HS-5 (cell line): ENCODE measurements around the gene ZFP3.
"Not testable (repeated sequence)": the region's sequence is repeated elsewhere in the genome, so short reads cannot be mapped to it uniquely, and the experiment has no call there.

Experiments used
- DNase-seq: peaks from one replicate; pipeline ENCODE4 v3.0.0-alpha.2; 2012; ENCODE audit warnings: low read depth

ZFP3 gene

DNA sequence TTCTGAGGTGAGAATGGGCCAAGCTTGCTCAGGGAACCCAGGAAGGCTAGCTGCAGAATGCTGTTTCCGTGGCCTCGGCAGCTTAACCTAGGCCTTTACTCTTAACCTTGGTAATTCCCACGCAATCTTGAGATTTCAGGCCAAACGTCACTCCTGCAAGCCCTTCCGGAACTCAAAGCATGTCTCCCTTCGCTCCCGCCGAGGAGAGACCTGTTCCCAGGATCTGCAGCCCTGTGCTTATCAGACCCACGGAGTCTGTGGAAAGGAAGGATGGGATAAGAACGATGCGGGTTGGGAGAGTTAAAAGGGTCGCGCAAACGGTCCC lies 524 bp upstream of the ZFP3 start:
- no peak for DNase-seq

DNA sequence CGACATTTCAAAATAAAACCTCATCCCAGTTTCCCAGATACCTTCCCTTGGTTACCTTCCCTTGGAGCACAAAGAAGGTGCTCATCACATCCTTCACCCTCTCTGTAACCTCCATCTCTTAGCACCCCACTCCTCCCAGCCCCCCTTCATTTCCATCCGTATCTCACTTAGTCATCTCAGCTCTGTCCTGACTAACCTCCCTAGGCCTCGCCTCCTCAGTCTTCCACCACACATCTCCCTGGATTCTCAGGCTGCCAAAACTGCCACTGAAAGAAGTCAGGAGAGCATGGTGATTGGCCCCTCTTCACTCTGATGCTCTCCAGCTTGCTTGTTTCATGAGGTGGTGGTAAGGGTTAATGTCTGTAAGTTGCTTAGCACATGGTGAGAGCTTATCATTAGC lies 2.3 kb downstream of the ZFP3 start:
- no peak for DNase-seq

DNA sequence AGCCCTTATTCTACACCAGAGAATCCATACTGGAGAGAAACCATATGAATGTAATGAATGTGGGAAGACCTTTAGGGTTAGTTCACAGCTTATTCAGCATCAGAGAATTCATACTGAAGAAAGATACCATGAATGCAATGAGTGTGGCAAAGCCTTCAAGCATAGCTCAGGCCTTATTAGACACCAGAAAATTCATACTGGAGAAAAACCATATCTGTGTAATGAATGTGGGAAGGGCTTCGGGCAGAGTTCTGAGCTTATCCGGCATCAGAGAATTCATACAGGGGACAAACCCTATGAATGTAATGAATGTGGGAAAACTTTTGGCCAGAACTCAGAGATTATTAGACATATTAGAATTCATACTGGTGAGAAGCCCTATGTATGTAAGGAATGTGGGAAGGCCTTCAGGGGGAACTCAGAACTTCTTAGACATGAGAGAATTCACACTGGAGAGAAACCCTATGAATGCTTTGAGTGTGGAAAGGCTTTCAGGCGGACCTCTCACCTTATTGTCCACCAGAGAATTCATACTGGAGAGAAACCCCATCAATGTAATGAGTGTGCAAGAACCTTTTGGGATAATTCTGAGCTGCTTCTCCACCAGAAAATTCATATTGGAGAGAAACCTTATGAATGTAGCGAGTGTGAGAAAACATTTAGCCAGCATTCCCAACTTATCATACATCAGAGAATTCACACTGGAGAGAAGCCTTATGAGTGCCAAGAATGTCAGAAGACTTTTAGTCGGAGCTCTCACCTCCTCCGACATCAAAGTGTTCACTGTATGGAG lies 14.1 kb downstream of the ZFP3 start:
- no peak for DNase-seq

DNA sequence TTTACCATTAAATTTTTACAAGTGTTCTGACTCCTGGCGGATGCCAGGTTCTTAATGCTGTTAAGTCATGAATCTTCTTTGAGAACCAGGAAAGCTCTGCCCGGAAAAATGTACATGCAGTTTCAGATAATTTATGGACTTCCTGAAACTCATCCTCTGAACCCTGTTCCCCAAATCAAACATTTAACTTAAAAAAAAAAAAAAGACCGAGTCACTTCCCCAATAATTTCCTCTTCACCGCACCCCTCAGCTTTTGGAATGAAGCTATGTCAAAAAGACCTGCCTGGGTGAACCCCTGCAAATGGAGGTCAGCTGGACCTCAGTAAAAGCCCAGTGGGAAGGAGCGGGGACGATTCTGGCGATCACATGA lies 18.4 kb downstream of the ZFP3 start:
- DNase-seq = no peak

DNA sequence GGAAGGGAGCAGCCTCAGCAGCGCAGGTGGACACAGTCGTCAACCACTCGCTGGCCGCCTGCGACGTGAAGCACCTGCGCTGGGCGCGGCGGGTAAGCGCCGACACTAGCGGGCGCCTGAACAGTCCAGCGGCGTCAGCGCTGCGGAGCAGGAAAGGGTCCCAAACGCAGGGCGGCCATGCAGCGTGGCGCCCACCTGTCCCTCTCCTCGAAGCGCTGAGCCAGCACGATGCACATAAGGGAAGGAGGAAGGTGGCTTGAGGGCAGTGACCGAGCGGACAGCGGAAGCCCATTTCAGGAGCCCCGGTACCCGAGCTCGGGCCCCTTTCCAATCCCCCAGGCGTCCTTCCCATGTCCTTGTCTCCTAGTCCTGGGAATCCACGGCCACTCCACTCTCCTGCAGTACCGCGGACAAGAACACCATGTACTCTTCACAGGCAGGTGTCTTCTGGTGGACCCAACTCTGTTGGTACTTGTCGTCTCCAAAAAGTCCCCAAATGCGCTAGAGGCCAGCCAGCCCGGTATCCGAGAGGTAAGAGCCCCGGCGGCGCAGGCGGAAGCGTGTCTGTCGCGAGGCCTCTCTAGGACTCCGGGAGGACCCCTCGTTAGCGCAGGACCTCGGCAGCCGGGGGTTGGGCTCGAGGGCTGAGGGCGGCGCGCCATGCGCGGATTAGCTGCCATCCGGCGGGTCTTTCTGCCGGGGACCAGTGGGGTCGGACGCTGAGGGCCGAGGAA lies 19.0 kb downstream of the ZFP3 start:
- no peak for DNase-seq

DNA sequence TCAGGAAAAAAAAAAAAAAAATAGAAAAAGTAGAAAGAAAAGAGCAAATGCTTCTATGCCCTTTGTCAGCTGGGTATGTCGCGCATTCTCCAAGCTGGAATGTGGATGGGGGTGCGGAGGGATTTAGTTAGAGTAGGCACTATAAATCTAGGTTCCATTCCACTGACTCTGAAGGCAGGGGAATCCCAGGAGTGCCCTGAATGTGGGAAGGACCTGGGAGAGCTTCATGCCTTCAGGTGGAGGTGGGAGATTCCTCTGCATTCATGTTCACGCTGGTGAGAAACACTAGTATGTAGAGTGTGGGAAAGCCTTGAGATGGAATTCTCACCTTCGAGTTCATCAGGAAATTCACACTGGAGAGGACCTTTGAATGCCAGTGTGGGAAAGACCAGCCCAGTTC lies 21.0 kb downstream of the ZFP3 start:
- DNase-seq = no peak

DNA sequence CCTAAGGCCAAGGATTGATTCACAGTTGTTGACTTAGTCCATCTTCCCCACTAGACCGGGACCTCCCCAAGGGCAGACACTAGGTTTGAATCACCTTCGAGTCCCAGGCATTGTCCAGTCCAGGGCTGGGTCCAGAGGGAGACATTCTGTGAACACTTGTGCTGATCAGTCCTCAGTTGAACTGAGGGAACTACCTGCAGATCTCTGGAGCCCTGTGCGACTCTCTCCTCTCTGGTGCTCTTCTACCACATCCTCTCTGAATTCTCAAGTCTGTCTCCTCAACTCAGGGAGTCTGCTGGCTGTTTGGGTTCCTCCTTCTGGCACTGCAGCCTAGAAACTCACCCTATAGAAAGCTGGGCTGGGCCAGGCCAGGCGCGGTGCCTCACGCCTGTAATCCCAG lies 22.6 kb downstream of the ZFP3 start:
- no peak for DNase-seq

DNA sequence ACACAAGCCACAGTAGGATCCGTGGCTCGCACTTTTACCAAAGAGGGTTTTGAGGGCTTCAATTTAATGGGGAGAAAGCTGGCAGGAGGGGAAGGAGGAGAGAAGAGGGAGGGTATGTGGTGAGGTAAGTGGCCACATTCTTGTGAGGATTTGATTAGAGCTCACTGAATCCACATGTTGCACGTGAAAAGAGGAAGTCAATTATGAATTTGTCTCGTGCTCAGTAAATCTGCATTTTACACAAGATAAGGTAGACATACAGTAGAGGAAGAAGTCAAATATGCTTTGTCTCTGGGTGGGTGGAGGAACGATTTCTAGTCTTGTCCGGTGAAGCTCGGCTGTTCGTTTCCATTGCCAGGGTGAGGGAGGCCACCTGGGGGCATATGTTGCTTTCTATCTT lies 32.5 kb downstream of the ZFP3 start:
- no peak for DNase-seq

DNA sequence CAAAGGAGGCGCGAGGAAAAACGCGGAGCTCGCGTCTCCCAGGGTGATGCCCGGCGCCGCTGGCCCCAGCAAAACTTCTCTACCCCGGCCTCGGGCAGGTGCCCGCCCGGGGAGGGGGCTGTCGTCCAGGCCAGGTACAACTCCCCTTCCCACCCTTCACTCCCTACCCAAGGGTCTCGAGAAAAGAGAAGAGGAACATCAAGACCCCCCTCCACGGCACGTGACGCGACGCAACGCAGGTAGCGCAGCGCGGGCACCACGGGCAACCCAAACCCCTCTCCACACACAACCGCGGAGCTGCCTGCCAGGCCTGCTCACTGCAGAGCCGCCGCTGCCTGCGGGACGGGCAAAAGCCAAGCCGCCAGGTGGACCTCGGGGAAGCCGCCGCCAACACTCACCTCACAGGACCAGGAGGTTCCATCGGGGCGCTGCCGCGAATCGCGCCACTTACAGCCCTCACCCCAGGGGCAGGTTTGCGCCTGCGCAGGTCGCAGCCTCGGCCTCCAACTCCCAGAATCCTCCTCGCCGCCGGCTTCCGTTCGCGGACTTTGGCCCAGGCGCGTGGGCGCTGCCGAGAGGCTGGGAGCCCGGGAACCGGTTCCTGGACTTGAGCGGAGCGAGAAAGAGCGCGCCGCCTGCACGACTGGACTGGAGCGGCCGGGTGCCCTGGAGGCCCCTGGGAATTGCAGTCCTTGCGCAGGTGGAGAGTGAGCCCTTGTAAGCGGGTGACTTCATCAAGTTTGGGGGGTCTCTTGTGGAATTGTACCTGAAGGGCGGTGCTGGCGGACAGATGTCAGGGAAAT lies 33.3 kb downstream of the ZFP3 start, which contains the start of gene ZNF232:
TSS of gene ZNF232 (minus strand) at position 477 of the 803 bp plus-strand sequence. CDS start at position 421, 56 bp downstream.
- DNase-seq = peak; percentile 73

DNA sequence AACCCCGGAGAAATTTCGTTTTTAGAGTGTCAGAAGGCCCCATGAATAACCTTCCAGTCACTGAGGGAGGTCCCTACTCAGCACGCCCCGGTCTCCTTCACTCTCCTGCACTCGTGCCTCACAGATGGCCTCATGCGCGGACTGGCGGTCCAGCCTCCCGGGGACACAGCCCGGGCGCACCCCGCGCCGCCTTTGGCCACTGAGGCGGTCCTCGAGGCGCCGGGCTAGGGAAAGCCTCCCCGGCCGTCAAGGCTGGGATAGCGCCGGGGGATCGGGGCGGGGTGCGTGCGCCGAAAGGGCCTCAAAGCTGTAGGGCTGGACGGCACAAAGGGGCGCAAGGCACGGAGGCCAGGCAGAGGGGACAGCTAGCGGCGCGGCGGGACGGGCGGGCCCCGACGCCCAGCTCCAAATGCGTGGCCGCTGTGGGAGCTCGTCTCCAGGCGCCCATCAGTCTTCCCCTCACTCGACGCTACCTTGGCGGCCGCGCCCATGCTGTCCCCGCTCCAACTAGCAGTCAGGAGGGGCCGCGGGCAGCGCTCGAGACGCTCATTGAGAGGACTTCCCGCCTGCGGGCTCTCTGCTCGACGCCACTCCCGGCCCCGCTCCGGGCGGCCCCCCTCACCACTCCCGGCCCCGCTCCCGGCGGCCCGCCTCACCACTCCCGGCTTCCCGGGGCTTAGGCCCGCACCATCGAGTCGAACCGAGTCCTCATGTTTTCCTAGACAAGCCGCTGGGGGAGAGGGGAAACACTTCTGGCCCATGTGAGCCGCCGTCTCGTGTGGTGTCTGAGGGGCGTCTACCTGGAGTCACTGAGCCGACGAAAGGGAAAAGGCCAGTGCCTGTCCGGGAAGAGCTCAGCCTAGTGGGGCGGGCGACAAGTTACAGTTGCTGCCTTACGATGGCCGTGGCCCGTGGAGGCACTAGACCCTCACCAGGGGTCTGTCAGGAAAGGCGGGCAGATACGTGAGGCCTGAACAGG lies 37.7 kb downstream of the ZFP3 start, which contains the start of gene USP6:
TSS of gene USP6 (plus strand) at position 360 of the 979 bp plus-strand sequence. CDS start 14,336 bp downstream, outside the sequence.
- no peak for DNase-seq

DNA sequence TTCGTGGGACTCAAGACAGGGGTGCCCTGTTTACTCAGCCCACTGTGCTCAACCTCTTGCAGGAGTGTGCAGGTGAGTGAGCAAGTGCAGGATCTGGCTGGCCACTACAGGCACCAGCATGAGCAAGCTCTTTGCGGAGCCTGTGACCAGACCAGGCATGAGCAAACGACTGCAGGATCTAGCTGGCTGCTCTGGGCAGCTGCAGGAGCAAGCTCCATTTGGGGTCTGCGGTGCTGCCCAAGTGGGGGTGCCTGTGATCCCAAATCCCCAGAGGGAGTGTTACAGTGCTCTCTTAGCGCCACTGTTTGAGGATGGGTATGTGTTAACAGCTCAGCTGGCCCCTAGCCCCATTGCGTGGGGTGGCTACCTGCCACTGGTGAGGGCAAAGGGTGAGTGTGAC lies 40.0 kb downstream of the ZFP3 start:
- no peak for DNase-seq

DNA sequence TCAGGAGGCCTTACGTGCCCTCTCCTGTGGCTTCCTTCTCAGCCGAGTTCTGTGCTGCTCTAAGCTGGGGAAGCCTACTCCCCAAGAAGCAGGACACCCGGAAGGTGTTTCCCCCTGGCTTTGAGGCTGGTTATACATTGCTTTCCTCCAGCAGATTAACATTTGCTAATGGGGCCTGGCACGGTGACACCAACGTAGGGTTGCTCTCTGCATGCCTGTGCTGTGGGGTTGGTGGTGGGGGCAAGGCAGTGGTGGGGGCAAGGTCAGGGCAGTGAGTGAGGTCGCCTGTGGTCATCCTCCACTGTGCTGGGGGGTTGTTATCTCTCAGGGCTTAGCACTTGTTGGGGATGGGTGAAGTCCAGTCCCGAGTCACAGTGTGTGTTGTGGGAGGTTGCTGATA lies 41.8 kb downstream of the ZFP3 start:
- no peak for DNase-seq

DNA sequence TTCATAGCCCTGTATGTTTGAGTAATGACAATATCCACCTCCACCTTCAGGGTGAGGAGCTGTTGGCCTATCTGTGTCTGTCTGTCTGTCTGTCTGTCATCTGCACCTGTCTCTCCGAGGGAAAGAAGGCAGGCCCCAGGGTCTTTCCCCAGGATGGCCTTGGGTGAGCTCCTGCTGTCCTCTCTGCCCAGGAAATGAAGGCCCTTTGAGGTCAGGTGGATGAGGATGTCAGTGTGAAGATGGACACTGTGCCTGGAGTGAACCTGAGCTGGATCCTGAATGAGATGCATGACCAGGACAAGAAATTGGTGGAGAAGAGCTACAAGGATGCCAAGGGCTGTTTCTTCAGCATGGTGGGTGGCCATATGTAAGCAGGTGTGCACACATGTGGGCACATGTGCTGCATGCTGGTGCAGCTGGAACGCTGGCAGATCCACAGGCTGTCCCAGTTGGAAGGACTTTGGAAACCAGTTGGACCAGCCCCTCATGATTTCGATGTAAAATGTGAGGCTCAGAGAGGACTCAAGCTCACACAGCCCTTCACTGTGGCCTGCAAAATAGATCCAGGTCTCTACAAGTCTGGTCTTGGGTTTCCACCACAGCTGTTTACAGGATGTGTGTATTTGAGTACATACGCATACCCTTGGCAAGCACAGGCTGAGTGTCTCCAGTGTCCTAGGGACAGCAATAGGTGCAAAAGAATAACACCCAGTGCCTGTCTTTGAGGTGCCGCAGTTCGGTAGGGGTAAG lies 42.3 kb downstream of the ZFP3 start:
- DNase-seq = not testable (repeated sequence)

DNA sequence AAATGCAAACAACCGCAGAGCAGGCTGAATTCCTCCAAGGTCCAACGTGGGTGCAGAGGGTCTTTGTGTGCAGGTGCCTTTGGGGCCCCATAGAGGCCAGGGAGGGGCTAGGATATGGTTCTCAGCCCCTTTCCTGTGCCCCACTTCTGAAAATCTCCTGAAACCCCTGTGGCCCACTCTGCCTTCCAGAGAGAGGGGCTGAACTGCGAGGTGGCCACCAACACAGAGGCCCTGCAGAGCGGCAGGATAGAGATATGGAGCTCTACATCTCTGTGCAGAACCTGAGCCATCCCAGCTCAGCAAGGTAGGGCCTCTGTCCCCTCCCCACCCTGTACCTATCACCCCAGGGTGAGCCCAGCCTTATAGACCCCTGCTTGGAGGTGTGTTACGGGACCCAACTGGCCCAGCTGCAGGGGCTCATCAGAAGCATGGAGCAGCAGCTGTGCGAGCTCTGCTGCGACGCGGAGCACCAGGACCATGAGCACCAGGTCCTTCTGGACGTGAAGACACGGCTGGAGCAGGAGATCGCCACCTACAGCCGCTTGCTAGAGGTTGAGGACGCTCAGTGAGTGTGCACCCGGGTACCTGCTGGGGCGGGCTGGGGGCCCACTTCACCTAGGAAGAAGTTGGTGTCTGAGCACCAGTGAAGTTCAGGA lies 43.0 kb downstream of the ZFP3 start:
- DNase-seq = no peak

DNA sequence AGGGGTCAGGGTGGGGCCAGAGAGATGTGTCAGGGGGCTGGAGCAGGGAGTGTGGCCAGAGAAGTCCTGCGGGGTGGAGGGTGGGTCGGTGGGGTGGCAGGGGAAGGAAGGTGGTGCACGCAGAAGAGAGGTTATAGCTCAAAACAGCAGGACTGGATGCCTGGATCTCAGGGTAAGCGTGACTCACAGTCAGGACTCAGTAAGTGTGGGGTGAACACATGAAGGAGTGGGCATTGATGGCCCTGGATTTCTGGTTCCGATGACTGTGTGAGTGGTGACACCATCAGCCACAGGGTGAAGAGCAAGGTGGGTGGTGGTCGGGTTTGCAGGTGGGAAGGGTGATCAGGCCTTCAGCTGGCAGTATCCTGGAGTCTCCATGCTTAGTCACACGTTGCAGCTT lies 43.8 kb downstream of the ZFP3 start:
- not testable (repeated sequence) for DNase-seq

DNA sequence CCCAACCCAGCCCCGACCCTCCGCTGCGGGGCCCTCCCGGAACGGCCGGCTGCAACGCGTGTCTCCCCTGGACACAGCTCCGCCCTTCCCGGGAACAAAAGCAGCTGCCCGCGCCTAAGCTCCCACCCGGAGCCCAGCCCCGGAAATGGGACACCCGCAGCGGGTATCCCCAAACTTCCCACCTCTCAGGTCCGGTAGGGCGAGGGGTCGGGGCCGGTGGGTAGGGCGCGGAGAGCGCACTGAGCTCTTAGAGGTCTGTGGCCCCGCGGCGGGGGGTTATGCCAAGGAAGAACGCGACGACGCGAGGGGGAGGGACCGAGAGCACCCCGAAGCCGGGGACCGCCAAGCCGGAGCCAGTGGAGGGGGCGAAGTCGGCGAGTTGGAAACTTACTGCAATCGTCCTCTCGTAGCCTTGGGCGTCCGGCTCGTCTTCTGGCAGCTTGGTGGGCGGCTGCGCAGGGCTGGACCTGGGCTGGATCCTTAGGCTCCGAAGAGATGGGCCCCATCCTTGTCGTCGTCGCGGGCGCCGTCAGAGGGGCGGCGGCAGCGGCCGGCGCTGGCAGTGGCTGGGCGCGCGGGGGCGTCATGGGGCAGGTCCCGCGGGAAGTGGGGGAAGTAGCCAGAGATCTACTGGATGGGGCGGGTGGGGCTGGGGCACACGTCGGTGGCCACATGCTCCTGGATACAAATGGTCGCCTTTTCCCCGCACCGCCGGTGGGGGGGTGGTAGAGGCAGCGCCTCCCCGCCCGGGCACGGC lies 44.5 kb downstream of the ZFP3 start:
- no peak for DNase-seq

DNA sequence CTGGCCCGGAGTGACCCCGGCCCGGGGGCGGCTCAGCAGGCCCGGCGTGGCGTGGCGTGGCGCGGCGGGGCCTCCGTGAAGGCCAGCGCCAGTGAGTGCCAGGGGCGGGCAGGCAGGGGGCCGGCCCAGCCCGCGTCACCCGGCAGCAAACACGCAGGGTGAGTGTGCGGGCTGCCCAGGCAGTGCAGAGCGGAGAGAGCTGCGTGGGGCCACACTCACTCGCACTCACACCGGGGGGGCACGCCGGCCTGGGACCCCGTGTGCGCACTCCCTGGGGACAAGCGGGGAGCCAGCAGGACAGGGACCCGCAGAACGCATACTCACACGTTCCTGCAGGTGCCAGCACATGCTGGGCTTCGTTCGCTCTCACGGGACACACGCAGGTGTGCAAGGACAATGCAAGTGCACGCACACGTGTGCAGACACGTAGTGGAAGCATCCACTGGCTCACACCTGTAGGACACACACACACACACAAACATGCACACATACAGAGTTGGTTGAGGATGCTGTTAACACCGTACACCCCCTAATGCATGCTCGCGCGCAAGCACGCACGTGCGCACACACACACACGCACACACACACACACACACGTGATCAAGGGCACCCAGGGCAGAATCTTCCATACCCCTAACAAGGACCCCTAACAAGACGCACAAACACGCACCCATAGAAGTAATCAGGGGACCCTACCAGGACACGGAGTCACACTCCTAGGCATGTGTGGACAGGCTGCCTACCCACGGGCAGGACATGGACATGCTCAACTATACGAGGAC lies 45.3 kb downstream of the ZFP3 start:
- no peak for DNase-seq

DNA sequence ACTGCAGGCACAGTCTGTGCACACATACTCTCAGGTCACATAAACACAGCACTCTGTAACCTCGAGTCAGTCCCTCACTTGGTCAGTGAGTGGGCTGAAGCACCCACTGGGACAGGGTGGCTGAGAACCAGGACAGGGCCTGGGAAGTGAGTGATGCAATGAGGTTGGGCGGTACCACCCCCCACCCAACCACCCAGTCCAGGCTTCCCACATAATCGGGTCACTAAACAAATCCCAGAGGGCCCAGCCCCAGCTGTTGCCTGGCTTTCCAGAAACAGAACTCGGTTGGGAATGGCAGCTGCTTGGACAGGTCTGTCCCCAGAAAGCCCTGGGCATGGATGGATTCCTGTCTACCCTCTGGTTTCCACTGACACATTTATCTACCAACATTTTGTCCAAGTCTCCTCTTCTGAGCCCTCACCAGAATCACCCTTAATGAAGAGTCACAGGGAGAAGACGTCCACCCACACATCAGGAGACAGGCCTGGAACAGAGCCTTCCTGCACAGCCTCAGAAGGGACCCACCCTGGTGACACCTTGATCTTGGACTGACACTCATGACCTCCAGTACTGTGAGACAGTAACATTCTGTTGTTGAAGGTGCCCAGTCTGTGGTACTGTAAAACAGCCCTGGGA lies 46.0 kb downstream of the ZFP3 start:
- not testable (repeated sequence) for DNase-seq
